ENCODE results near the gene SYCE3. TPM values are rescaled to one million over a fixed set of nuclear protein-coding genes. Genes with fewer than 3 reads are reported as not detected.

The SYCE3 gene
- total and polyA plus RNA-seq, 9 of the 15 experiments (the other 6 are each of a cell fraction or from before 2014, with no cell fraction given): 0.56 TPM; not detected in 8

GRCh38 chr22:50544746-50545253 is 17.9 kb downstream of the SYCE3 start (continued):
- TF ChIP-seq HINFP (tag; conservative IDR thresholded peaks at IDR 0.05; ENCODE audit: low read depth) (peak; percentile 85), GABPB1 (CRISPR knock-in tag; IDR thresholded peaks at IDR 0.05) (no peak), ETV1 (tag; conservative IDR thresholded peaks at IDR 0.05; ENCODE audit: low read depth) (peak; percentile 34; the same call in 1 of the 2 replicates), HNRNPLL (IDR thresholded peaks at IDR 0.05; ENCODE audit: low read depth, low read length, poor library complexity, severe bottlenecking) (no peak), NELFE (IDR thresholded peaks at IDR 0.05; ENCODE audit: insufficient read depth, insufficient read length) (no peak), BCL6 (CRISPR knock-in tag; IDR thresholded peaks at IDR 0.05) (no peak), THRA (IDR thresholded peaks at IDR 0.05) (no peak), LARP7 (IDR thresholded peaks at IDR 0.05) (no peak), KDM4B (IDR thresholded peaks at IDR 0.05; ENCODE audit: borderline replicate concordance in 2 of 2, low read depth in 1 of 2) (no peak), USF1 (CRISPR knock-in tag; IDR thresholded peaks at IDR 0.05) (no peak), CCNT2 (IDR thresholded peaks at IDR 0.05; ENCODE audit: borderline replicate concordance, extremely low read depth, insufficient read length, low read depth, low read length) (no peak), ZNF431 (CRISPR knock-in tag; IDR thresholded peaks at IDR 0.05) (no peak), ZNF584 (CRISPR knock-in tag; IDR thresholded peaks at IDR 0.05; ENCODE audit: low read depth) (0 out of 2 replicates have a peak, but pooled peaks have one; percentile 5), MEIS2 (IDR thresholded peaks at IDR 0.05; ENCODE audit: partially characterized antibody) (no peak), ZNF695 (CRISPR knock-in tag; IDR thresholded peaks at IDR 0.05) (no peak), CXXC5 (CRISPR knock-in tag; IDR thresholded peaks at IDR 0.05) (peak; percentile 18; the same call in 1 of the 2 replicates), ZBTB5 (IDR thresholded peaks at IDR 0.05) (peak; percentile 81), KAT8 (IDR thresholded peaks at IDR 0.05; ENCODE audit: low read depth) (no peak), ZBTB33 (CRISPR knock-in tag; IDR thresholded peaks at IDR 0.05) (no peak), GTF2F1 (IDR thresholded peaks at IDR 0.05; ENCODE audit: low read depth, low read length) (no peak), SIRT6 (IDR thresholded peaks at IDR 0.05; ENCODE audit: low read depth, low read length) (no peak)

Measured in K562 (cell line).